ENCODE results near the gene PARD3B.

GRCh38 chr2:205456682-205457081 lies 911.4 kb downstream of the PARD3B start:
- TF ChIP-seq, protein P1, sequence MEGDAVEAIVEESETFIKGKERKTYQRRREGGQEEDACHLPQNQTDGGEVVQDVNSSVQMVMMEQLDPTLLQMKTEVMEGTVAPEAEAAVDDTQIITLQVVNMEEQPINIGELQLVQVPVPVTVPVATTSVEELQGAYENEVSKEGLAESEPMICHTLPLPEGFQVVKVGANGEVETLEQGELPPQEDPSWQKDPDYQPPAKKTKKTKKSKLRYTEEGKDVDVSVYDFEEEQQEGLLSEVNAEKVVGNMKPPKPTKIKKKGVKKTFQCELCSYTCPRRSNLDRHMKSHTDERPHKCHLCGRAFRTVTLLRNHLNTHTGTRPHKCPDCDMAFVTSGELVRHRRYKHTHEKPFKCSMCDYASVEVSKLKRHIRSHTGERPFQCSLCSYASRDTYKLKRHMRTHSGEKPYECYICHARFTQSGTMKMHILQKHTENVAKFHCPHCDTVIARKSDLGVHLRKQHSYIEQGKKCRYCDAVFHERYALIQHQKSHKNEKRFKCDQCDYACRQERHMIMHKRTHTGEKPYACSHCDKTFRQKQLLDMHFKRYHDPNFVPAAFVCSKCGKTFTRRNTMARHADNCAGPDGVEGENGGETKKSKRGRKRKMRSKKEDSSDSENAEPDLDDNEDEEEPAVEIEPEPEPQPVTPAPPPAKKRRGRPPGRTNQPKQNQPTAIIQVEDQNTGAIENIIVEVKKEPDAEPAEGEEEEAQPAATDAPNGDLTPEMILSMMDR (IDR thresholded peaks at IDR 0.05), result no peak
- no peak for TF ChIP-seq POLR2A (IDR thresholded peaks at IDR 0.05)
